ENCODE measurements around the gene AIM2.
"Not testable (repeated sequence)": the region's sequence is repeated elsewhere in the genome, so short reads cannot be mapped to it uniquely, and the experiment has no call there.

The AIM2 gene

GRCh38 chr1:159065106-159065505 is 11.5 kb downstream of the AIM2 start:
- no peak for TF ChIP-seq CTCF (IDR thresholded peaks at IDR 0.05; ENCODE audit: insufficient read depth, low read depth, low read length, missing control alignments)
- H3K4me3 ChIP-seq (ENCODE audit: low read depth, low read length), result no peak overlapping the region
- no peak for DNase-seq (ENCODE audit: low read depth)

- no peak overlapping the region for H3K4me3 ChIP-seq (ENCODE audit: low read depth, low read length)
- no peak for DNase-seq (ENCODE audit: low read depth)
- TF ChIP-seq CTCF (IDR thresholded peaks at IDR 0.05; ENCODE audit: insufficient read depth, low read depth, low read length, missing control alignments), result no peak
Observed at GRCh38 chr1:159058751-159059150, 17.8 kb downstream of the AIM2 start.

GRCh38 chr1:159056069-159056698 is 20.4 kb downstream of the AIM2 start:
- no peak for TF ChIP-seq CTCF (IDR thresholded peaks at IDR 0.05; ENCODE audit: insufficient read depth, low read depth, low read length, missing control alignments)
- H3K4me3 ChIP-seq (ENCODE audit: low read depth, low read length), result no peak overlapping the region
- peak; percentile 26 for DNase-seq (ENCODE audit: low read depth)

GRCh38 chr1:159055181-159055641 is 21.4 kb downstream of the AIM2 start:
- H3K4me3 ChIP-seq (ENCODE audit: low read depth, low read length), result no peak overlapping the region
- no peak for TF ChIP-seq CTCF (IDR thresholded peaks at IDR 0.05; ENCODE audit: insufficient read depth, low read depth, low read length, missing control alignments)
- no peak for DNase-seq (ENCODE audit: low read depth)

GRCh38 chr1:159054427-159054826 is 22.1 kb downstream of the AIM2 start:
- no peak for TF ChIP-seq CTCF (IDR thresholded peaks at IDR 0.05; ENCODE audit: insufficient read depth, low read depth, low read length, missing control alignments)
- no peak for DNase-seq (ENCODE audit: low read depth)
- H3K4me3 ChIP-seq (ENCODE audit: low read depth, low read length), result no peak overlapping the region

- TF ChIP-seq CTCF (IDR thresholded peaks at IDR 0.05; ENCODE audit: insufficient read depth, low read depth, low read length, missing control alignments), result no peak
- H3K4me3 ChIP-seq (ENCODE audit: low read depth, low read length), result no peak overlapping the region
- DNase-seq (ENCODE audit: low read depth), result no peak
Observed at GRCh38 chr1:159051436-159051835, 25.1 kb downstream of the AIM2 start.

GRCh38 chr1:159046486-159046885 is 30.1 kb downstream of the AIM2 start:
- DNase-seq (ENCODE audit: low read depth); H3K4me3 ChIP-seq (ENCODE audit: low read depth, low read length): not testable (repeated sequence)

Measured in GM12865 (cell line).